ENCODE measurements around the gene SPAG8. TPM values are rescaled to one million over a fixed set of nuclear protein-coding genes. Genes with fewer than 3 reads are reported as not detected.

SPAG8 gene, protein sequence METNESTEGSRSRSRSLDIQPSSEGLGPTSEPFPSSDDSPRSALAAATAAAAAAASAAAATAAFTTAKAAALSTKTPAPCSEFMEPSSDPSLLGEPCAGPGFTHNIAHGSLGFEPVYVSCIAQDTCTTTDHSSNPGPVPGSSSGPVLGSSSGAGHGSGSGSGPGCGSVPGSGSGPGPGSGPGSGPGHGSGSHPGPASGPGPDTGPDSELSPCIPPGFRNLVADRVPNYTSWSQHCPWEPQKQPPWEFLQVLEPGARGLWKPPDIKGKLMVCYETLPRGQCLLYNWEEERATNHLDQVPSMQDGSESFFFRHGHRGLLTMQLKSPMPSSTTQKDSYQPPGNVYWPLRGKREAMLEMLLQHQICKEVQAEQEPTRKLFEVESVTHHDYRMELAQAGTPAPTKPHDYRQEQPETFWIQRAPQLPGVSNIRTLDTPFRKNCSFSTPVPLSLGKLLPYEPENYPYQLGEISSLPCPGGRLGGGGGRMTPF
- total RNA-seq: 1.2 TPM

DNA sequence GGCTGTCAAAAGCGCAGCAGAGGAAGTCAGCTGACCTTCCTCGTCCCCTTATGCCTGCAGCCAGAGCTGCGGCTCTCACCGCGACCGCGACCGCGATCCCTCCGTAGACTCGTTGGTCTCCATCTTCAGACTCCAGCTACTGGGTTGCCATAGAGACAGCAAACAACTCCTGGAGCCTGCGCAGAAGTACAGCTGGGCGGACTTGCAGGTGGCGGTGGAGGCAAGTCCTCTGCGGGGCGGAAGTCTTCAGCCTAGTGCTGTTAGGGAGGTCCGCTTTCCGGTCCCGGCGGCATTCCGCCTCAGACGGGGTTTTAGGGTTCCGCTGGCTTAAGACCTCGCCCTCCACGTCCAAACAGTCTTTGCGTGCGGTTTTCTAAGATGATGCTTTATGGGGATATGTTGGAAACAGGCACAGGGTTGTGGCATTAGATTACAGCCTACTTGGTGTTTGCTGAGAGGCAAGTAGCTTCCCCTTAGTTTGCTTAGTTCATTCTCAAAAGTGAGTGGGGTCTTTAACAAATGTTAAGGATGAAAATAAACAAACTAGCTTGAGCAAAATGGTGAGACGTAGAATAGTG is at the start of gene SPAG8:
SPAG8 (minus strand) TSS at position 238 of the 578 bp plus-strand sequence; CDS start at position 123, 115 bp downstream.
- DNase-seq: peak; percentile 91

DNA sequence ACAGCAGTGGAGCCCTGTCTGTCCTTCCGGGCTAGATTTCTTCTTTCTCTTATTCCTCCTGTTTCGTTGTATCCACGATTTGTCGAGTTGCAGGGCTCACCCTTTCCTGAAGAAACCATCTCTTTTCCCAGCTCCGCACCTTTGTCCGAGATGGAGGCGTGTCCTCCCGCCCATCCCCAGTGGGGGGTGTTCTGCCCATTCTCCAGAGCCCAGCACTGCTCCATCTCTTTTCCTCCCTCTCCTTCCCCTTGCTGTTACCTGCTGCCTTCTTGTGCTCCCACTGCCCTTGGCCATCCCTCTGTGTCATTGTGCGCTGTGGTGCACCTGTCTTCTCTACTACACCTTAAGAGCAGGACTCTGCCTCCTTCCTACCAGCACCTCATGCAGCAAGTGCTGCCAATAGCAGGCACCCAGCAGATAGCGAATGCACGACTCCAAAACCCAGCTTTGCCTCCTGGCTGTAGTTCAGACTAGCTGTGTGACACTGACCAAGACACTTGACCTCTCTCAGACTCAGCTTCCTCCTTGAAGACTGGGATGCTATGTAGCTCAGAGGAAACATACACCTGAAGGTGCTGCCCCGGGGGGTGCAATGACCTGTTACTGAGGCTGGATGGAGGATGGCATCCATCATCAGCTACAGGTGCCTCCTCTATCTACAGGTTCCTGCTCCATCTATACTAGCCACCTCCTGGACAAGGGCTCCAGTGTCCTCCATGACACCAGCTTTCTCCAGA is 49.3 kb upstream of the SPAG8 start:
- no peak for DNase-seq

DNA sequence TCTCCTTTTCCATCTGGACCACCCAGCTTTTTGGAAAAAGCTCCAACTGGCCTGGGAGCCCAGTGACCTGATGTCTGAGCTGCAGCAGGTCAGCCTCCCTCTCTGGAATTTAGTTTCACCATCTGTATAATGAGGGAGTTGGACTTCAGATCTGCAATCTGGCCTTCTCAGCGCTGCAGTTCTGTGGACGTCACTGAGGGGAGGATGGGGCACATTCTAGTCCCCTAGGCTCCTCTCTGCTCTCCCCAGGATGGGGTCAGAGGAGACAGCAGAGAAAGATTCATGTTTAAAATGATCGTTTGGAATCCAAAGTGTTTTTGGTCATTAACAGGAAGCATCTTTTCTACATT is 47.9 kb upstream of the SPAG8 start:
- no peak for DNase-seq

DNA sequence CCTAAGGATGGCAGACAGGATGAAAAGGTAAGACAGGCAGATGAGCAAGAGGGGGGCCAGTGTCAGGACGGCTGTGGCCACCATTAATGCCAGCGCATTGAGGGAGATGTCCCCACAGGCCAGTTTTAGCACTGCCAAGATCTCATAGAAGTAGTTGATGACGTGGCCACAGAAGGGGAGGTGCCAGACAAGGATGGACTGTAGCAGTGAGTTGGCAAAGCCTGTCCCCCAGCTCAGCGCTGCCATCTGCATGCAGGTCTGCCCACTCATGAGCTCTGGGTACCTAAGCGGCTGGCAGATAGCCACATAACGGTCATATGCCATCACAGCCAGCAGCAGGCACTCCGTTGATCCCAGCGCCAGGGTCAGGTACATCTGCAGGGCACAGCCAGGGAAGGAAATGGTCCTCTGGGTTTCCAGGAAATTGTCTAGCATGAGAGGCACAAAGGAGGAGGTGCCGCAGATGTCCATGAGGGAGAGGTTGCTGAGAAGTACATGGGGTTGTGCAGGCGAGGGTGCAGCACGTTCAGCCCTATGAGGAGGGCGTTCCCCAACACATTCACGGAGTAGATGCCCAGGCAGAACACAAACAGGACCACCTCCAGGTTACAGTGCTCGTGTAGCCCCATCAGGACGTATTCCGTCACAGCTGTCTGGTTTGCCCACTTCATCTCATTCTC is 47.4 kb upstream of the SPAG8 start:
- DNase-seq: no peak

DNA sequence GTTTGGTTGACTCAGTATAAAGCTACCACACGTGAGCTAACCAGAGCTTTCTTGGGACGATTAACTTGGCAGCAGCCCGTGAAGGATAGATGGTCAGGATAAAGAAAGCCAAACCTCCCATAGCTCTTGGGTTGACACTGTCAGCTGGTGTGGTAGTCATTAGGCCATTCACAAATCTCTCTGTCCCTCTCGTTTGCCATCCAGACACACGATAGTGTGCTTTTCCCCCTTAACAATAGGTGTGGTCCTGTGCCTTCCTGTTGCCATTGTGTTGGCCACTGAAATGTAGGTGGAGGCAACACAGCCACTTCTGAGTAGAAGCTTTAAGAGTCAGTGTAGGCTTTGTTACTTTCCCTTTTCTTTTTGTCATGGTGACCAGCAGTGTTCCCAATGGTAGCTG is 46.4 kb upstream of the SPAG8 start:
- no peak for DNase-seq

DNA sequence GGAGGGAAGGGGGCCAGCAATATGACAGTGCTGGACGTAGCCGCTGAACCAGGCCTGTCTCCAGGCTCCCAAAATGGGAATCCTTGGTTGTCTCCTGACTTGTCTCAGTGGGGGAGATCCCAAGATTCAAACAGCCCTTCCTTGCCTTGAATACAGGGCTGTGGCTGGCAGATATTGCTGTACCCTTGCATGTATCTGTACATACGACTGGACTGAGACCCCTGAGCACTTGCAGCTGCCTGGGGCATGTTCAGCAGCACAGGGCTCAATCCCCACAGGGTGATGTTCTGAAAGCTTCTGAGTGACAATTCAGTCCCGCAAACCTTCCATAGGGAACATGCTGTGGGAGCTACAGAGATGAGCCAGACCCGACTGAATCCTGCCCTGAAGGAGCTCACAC is 44.8 kb upstream of the SPAG8 start:
- no peak for DNase-seq

DNA sequence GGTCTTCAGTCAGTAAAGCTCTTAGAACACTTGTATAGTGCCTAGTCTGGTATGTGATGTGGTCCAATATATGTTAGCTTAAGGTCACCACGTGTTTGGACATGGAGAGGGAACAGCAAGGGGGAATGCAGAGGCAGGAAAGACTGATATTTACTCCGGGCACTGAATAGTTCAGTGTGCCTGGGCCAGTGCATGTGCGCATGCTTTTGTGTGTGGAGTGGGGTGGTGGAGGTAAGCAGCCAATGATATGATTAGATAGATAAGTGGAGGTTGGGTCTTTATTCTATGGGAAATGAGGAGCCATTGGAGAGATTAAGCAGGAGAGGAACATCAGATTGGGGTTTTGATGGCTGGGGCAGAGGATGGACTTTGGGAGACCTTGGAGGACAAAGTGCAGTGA is 44.1 kb upstream of the SPAG8 start:
- no peak for DNase-seq

DNA sequence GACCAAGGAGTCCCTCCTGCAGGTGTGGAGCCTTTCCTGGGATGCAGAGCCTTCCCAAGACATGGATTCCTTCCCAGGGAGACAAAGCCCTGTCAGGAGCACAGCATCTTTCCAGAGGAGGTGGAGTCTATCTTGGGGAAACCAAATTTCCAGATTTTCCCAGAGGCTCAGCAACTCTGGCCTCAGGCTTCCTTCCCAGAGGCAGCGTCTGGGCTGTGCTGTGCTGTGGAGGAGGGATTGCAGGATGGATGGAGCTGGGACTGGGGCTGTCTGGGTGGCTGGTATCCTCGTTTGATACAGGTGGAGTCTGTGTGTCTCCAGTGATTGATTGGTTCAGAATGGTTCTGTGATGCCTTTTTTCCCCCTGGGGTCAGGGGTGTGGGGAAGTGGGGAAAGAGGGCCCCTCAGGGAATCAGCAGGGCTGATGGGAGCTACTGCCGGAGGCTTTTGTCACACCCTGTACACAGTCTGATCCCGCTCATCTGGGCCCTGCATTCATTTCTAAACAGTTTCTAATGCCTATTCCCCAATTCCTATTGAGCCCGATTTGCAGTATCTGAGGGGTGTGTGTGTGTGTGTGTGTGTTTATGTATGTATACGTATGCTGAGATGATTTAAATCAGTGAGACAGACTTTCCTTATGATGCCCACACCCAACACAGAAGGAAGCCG is 42.2 kb upstream of the SPAG8 start:
- no peak for DNase-seq

DNA sequence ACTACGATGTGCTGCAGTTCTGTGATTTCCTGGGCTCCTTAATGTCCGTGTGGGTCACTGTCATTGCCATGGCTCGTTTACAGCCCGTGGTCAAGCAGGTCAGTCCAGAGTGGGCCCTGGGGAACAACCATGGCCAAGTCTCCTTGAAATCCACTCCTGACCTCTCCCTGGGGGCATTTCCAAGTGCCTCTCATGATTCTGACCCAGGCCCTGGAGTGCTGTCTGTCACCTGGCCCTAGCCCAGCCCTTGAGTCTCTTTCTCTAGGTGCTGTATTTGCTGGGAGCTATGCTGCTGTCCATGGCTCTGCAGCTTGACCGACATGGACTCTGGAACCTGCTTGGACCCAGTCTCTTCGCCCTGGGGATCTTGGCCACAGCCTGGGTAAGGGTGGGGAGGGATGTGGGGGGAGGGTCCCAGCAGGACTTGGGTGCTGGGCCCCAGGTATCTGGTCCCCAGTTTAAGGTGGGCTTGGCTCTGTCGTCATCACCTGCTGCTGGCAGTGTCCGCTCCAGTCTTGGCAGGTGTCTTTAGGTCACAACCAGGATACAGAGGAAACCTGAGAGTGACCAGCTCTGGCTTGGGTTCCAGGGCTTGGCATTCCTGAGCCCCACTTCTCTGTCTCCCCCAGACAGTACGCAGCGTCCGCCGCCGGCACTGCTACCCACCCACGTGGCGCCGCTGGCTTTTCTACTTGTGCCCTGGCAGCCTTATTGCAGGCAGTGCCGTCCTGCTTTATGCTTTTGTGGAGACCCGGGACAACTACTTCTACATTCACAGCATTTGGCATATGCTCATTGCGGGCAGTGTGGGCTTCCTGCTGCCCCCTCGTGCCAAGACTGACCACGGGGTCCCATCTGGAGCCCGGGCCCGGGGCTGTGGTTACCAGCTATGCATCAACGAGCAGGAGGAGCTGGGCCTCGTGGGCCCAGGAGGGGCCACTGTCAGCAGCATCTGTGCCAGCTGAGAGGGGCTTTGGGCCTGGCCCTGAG is 41.1 kb upstream of the SPAG8 start:
- DNase-seq: no peak

DNA sequence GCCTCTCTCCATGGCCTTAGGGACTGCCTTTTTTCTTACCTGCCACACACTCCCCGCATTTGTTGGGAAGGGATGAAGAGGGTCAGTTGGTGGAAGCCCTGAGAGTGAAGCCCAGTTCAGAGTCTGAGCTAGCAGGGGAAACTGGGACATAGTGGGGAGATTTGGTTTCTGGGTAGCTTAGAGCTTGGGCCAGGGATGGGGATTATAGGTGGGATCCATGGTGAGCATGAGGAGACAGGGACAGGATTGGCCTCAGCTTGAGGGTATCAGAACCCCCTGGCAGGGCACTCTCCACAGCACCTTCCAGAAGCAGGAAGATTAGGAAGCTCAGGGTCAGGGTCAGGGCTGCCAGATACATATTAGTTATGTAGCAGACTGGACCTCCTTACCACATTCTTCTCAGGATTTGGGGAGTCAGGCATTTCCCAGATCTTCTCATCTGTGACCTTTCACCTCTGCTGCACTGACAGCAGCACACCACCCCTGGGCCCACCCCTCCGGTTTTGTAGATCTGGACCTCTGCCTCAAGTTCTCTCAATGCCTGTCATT is 40.3 kb upstream of the SPAG8 start:
- DNase-seq: no peak

DNA sequence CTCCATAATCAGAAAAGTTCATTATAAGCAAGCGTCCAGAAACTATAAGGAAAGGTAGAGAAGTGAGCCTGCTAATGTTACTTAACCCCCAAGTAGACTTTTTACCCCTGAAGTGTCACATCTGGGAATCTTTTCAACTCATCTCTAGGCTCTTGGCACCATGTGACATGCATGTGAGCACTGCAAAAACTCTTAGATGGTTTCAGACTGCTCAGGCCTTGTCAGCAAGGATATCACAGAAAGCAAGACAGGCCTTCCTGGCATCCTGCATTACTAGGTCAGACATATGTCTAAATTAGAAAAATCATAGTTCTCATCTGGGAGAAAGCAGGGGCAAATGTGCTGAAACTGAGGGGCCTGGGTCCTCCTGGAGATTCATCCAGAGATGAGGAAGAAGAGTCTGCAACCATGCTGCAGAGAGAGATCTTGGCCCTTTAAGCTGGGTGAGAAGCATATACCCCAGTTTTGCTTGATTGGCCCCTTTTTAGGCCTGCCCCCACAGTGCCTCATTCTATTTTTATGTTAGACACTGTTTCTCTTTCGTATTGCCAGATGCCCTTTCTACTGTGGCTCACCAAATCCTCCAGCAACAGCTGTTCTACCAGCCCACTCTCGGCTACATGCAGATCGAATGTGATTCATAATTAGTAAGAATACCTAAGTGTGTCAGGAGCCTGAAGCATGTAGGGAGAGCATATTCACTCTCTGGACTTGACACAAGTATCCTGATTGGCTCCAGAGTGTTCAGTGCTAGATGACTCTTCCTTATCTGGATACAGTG is 35.9 kb upstream of the SPAG8 start:
- peak; percentile 17 for DNase-seq

DNA sequence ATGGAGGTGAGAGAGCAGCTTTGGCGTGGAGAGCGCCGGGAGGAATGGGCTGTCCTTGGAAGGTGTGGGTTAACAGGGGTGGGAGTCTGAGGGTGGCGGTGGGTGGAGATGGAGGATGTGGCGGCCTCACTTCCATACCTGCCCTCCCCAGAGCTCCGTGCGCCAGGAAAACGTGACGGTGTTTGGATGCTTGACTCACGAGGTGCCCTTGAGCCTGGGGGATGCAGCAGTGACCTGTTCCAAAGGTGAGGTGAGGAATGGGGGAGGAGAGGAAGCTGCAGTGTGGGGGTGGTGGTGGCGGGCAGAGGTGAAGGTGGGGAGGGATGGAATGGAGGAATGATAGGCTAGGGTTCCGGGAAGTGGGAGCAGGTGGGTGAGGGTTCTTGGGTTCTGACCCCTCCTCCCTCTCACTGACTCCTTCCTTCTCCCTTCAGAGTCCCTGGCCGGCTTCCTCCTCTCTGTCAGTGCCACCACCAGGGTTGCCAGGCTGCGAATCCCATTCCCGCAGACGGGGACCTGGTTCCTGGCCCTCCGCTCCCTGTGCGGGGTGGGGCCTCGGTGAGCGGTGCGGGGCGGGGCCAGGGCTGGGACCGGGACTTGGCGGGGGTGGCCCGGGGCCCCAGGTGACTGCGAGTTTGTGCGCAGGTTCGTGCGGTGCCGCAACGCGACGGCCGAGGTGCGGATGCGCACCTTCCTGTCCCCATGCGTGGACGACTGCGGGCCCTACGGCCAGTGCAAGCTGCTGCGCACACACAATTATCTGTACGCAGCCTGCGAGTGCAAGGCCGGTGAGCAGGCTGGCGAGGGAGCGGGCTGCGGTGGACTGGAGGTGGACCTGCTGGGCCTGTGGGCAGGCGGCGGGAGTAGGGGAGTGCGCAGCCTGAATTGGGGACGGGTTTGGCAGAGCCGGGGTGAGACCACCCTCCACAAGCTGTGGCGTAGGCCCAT is 34.0 kb upstream of the SPAG8 start:
- no peak for DNase-seq

DNA sequence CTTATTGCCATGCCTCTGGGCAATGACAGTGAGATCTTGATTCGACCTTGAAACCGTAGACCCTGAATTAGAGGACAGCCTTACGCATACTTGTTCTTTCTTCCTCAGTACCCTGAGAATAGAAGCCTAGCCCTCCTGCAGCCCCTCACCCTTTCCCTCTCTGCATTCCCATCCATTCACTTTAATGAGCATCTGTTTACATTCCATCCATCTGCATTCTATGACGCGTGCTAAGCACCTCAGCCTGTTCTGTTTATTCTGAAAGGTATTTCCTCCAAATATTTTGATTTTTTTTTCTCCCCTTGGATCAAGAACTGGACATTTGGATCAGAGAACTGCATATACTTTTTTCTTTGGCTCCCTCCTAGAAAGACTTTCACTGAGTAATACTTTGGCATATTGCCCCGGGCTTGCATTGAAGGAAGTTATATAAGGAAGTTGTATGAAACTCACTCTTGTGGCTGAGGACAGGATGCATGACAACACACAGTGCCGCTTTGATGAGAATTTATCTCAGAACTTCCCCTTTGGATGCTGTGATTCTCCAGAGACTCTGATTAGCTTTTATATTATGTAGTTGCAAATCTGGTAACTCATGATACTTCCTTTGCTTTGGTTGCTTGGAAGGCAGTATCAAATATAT is 32.7 kb upstream of the SPAG8 start:
- DNase-seq: peak; percentile 95

DNA sequence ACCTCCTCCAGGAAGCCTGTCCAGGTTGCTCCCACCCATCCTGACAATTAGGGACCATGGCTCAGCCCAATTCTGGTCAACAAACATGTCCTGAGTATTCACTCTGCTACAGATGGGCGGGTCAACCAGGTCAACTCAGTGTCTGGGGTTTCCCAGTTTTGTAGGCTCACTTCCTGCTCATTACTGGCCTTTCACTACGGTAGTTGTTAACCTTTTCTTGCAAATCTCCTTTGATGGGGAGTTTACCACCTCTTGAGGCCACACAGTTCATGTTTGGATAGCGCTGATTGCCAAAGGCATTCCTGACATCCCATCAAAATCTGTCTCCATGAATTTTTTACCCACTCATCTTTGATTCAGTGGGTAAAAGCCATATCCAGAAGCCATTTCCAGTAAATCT is 30.7 kb upstream of the SPAG8 start:
- no peak for DNase-seq

DNA sequence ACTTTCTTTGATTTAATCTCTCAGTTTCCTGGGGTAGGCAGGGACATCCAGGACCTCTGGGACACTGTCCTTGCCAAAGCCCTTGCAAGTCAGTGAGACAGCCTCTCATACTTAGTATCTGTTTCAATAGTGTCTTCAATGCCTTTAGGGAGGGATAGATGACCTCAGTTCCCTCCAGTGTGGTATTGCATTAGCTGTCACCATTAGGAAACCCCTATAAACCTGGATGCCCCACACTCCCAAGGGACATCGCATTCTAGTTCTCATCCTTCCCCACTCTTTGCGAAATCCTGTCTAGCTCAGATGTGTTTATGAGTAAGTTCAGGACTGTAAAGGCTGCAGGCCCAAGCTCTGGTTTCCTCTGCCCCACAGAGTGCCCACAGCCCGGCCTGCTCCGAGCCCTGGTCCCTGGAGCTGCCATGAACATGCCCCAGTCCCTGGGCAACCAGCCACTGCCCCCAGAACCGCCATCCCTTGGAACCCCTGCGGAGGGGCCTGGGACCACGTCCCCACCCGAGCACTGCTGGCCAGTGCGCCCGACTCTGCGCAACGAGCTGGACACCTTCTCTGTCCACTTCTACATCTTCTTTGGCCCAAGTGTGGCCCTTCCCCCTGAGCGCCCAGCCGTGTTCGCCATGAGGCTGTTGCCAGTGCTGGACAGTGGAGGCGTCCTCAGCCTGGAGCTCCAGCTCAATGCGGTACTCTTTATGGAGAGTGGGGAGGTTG is 30.1 kb upstream of the SPAG8 start:
- DNase-seq: no peak

DNA sequence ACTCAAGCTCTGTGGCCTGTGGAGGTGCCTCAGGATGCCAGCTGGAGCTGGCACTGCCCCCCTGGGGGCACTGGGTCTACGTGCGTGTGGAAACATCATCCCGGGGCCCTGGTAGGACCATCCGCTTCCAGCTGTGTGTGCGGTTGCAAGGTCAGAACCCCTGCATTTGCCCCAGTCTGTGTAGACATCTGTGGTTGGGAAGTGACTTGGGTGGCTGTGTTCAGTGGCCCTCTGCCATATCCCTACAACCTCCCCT is 29.5 kb upstream of the SPAG8 start:
- DNase-seq: no peak

DNA sequence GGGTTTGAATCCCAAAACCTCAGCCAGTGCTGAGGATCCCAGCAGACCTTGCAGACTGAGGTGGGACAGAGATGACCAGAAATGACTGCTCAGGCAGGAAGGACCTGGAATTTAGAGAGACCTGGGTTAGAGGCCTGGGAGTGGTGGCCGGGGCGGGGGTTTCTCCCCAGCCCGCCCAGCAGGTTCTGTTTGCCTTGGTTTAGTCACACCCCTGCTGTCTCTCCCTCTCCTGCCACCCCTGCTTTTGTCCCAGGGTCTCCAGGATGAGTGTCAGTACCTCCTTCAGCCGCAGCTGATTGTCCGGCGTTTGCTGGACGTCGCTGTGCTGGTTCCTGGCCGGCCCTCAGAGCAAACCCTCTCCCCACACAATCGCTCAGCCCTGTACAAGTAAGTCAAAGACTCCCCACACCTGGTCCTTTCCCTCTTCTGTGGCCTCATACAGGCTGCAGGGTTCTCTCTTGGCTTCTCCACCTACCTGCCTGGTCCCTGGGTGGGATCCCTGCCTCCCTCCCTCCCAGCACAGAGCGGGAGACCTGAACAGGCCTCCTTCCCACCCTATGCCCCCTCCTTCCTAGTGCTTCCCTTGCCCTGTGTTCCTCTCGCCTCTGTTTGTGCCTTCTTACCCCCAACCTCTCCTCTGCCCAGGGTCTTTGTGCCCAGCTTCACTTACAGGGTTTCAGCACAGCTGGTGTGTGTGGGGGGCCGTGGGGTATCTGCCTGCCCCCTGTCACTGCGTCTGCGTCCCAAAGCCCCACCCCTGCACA is 29.0 kb upstream of the SPAG8 start:
- DNase-seq: no peak
